CD4-positive, alpha-beta T cell treated with Interleukin-6 at 100 ng/mL for 8 hours (primary cell): ENCODE data around the gene ITGB4.
"Not testable (repeated sequence)": the region's sequence is repeated elsewhere in the genome, so short reads cannot be mapped to it uniquely, and the experiment has no call there.

Experiments
- DNase-seq: peaks from one replicate; pipeline ENCODE4 v3.0.0-alpha.2; 2020; ENCODE audit warnings: mixed read lengths, low spot score

The ITGB4 gene

GRCh38 chr17:75753514-75754377, 32.5 kb downstream of the ITGB4 start:
- peak; percentile 74 for DNase-seq

GRCh38 chr17:75754378-75755204, 33.3 kb downstream of the ITGB4 start:
- DNase-seq, result no peak

GRCh38 chr17:75755205-75755901, 34.1 kb downstream of the ITGB4 start:
- DNase-seq, result no peak

GRCh38 chr17:75755990-75756389, 34.7 kb downstream of the ITGB4 start:
- DNase-seq, result no peak

GRCh38 chr17:75756451-75757085, 35.3 kb downstream of the ITGB4 start:
- no peak for DNase-seq

- no peak for DNase-seq
These were observed 35.9 kb downstream of the ITGB4 start for GRCh38 chr17:75757086-75757681.

GRCh38 chr17:75758131-75758905, 37.1 kb downstream of the ITGB4 start:
- no peak for DNase-seq

GRCh38 chr17:75759457-75759856, 38.2 kb downstream of the ITGB4 start:
- no peak for DNase-seq

GRCh38 chr17:75759978-75760640, 38.9 kb downstream of the ITGB4 start:
- DNase-seq, result not testable (repeated sequence)

- no peak for DNase-seq
These were observed 41.4 kb downstream of the ITGB4 start for GRCh38 chr17:75762513-75763268.

- no peak for DNase-seq
These were observed 42.0 kb downstream of the ITGB4 start for GRCh38 chr17:75763269-75763607.

- no peak for DNase-seq
These were observed 42.6 kb downstream of the ITGB4 start for GRCh38 chr17:75763613-75764416.

- no peak for DNase-seq
These were observed 43.1 kb downstream of the ITGB4 start for GRCh38 chr17:75764417-75764710.

GRCh38 chr17:75764711-75765421, 43.6 kb downstream of the ITGB4 start, which contains the start of gene GALK1:
Gene GALK1, minus strand, starts transcription at chr17:75765192. Its CDS starts 56 bp downstream, at chr17:75765136.
- peak; percentile 72 for DNase-seq

GRCh38 chr17:75765981-75766380, 44.7 kb downstream of the ITGB4 start:
- no peak for DNase-seq

- DNase-seq, result no peak
These were observed 46.6 kb downstream of the ITGB4 start for GRCh38 chr17:75767881-75768280.

- no peak for DNase-seq
These were observed 48.3 kb downstream of the ITGB4 start for GRCh38 chr17:75769536-75769935.
